Measurements from ENCODE around the gene LRRC3.

- TF ChIP-seq POLR2A (IDR thresholded peaks at IDR 0.05) (no peak), CTCF (IDR thresholded peaks at IDR 0.05) (no peak)
Measured at GRCh38 chr21:44462086-44462833, 7.0 kb downstream of the LRRC3 start.
